HG03039 (cell line): ENCODE data around the gene CDK9.

ENCODE experiments used
- ATAC-seq: cut with Tn5 transposase; IDR thresholded peaks from one replicate; pipeline ENCODE4 v1.9.1; 2021; ENCODE audit warnings: mild to moderate bottlenecking, moderate library complexity; ENCODE audit not compliant: unreplicated experiment

The CDK9 gene

GRCh38 chr9:127801955-127802575 lies 16.2 kb downstream of the CDK9 start:
- no peak for ATAC-seq

DNA sequence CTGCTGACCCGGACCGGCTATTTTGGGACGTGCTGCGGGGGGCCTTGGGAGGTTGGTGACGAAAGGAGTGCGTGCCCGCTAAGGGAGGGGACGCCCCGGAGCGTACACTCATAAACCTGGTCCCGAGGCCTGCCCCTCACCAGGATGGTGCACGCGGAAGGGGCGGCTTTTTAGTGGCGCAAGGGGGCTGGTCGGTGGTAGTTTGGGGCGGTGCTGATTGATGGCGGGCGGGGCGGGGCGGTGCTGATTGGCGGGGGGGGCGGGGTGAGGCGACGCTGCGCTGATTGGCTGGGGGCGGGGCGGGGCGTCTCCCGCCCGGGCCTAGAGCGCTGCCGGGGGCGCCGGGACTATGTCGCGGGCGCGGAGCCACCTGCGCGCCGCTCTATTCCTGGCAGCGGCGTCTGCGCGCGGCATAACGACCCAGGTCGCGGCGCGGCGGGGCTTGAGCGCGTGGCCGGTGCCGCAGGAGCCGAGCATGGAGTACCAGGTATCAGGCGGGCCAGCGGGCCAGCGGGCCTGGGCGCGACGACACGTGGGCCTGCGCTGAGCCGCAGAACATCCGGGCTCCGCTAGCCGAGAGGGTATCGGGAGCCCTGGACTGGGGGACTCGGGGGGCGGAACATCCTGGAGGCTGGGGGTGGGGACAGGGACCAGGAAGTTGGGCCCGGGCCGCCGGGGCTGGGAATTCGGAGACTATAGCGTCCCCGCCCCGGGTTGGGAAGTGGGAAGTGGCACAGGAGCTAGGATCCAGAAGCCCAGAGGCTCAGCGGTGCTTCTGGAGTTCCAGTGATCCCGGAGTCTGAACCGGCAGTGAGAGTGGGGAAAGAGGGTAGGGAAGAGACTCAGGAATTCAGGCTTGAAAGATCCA lies 17.0 kb downstream of the CDK9 start, which contains the start of gene FPGS:
Gene FPGS (plus strand): TSS at position 307 of the 868 bp plus-strand sequence. CDS start 43 bp downstream, at position 350.
- peak; percentile 48 for ATAC-seq

DNA sequence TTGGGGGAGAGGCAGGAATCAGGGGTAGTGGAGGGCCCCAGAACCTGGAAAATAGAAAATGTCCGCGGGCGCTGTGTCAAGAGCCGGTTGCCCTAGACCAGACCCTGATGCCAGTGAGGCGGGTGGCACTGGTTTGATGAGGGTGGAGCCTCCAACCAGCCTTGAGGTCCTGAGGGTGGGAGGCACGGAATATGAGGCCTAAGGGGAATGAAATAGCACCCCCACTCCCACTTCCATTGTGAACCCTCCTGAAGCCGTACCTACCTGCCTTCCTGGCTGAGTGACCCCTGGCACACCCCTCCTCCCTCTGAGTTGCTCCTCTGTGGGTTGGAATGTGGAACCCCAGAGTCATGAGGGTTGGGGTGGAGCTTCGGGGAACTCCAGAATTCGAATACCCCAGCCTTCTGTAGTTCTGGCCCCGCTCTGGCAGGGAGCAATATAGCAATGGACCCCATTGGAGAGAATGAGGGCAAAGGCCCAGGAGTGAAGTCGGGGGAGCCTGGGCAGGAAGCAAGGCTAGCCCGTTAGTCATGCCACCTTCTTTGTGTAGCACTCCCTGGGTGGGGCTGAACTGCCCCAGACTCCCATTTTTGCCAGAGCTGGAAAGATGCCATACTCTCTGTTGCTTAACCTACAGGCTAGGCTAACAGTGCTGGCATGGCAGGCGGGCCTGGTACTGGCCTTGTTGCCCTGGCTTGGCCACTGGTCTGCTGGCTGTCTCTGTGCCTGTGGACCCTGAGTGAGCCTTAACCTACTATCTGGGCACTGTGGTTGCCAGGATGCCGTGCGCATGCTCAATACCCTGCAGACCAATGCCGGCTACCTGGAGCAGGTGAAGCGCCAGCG lies 17.9 kb downstream of the CDK9 start:
- ATAC-seq, result no peak

DNA sequence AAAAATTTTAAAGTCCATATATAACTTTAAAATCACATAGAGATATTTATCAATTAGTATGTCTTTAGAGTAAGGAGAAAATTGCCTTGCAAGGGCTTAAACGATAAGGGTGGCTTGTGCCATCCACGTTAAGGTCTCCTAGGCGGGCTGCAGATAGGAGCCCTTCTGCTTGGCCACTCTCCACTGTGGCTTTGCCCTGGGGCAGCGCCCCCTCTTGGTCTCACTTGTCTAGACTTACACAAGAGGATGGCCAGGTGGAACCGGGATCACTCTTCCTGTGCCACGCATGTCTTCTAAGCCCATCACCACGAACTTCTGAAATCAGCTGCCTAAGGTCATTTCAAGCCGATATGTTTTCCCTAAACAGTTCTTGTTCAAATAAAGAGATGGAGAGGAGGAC lies 19.8 kb downstream of the CDK9 start:
- no peak for ATAC-seq

DNA sequence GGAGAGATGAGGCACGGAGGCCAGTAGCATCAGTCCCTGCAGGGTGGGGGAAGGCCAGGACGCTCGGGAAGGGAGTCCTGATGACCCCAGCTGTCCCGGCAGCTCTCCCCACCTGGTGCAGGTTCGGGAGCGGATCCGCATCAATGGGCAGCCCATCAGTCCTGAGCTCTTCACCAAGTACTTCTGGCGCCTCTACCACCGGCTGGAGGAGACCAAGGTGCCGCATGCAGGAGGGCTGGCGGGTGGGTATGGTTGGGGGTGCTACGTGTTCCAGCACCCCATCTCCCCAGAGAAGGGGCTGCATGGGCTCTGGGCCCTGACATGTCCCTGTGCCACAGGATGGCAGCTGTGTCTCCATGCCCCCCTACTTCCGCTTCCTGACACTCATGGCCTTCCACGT lies 21.0 kb downstream of the CDK9 start:
- ATAC-seq, result no peak

- no peak for ATAC-seq
Measured at GRCh38 chr9:127808347-127809001, 22.6 kb downstream of the CDK9 start.

DNA sequence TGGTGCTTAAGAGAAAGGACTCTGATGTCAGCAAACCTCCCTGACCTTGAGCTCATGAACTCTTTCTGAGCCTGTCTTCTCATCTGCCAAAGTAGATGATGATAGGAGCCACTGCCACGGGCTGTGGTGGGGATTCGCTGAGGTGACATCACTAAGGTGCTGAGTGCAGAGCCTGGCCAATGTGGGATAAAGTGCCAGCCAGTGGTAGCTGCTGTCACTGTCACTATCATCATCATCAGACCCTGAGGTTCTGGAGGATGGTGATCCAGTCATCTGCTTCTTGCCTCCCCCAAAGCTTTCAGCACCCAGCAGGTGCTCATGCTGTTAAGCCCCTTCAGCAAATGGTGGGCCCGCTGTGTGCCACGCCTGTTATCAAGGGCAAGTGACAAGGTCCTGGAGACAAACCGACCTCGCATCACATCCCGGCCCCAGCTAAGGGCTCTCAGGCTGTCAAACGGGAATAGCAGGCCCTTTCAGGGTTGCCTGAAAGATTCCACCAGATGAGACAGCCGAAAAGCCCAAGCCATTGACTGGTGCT lies 23.2 kb downstream of the CDK9 start:
- no peak for ATAC-seq

GRCh38 chr9:127809540-127810377 lies 23.9 kb downstream of the CDK9 start:
- ATAC-seq, result no peak

DNA sequence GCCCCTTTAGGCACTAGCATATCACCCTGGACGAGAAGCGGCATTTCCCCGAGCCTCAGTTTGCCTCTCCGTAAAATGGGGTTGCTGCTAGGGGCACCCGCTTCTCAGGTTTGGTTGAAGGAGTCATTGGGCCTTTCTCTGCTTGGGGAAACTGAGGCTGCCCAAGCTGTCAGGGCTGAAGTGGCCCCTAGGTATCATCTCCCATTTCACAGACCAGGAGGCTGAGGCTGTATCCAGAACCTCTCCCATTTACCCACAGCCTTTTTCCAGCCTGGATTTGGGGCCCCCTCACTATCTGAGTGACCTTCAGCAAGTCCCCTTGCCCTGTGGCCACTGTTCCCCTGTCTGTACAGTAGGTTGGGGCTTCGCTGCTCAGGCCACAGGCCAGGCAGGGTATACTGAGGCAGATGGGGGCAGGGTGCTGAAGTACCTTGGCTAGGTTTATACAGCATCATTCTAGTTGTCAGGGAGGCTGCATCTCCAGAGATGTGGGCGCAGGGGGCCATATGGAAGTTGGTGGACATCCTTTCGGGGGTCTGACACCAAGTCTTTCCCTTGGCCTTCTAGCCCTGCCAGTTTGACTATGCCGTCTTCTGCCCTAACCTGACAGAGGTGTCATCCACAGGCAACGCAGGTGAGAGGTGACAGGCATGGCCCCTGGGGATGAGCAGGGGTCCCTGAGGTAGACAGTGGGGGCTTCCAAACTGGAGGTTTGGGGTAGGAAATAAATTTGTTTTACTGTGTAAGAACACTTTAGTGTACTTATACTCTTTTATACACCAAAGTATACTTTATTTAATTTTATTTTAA lies 24.7 kb downstream of the CDK9 start:
- ATAC-seq, result no peak

DNA sequence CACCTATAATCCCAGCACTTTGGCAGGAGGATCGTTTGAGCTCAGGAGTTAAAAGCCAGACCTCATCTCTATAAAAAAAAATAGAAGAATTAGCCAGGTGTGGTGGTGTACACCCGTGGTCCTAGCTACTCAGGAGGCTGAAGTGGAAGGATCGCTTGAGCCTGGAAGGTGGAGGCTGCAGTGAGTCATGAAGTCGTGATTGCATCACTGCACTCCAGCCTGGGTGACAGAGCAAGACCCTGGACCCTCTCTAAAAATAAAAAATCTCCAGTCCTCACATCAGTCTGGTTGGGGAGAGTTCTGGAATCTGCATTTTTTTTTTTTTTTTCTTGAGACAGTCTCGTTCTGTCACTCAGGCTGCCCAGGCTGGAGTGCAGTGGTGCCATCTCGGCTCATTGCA lies 26.2 kb downstream of the CDK9 start:
- ATAC-seq, result no peak

DNA sequence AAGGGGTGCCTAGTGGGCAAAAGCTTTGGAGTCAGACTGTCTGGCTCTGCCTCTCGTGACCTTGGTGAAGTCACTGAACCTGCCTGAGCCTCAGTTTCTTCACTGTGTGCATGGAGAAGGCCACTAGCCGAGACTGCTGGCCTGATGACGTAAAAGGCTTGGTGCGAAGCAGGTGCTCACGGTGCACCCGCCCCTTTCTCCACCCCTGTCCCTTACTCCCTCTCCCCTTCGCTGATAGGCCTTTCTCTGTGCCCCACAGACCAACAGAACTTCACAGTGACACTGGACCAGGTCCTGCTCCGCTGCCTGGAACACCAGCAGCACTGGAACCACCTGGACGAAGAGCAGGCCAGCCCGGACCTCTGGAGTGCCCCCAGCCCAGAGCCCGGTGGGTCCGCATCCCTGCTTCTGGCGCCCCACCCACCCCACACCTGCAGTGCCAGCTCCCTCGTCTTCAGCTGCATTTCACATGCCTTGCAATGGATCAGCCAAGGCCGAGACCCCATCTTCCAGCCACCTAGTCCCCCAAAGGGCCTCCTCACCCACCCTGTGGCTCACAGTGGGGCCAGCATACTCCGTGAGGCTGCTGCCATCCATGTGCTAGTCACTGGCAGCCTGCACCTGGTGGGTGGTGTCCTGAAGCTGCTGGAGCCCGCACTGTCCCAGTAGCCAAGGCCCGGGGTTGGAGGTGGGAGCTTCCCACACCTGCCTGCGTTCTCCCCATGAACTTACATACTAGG lies 27.3 kb downstream of the CDK9 start:
- no peak for ATAC-seq

DNA sequence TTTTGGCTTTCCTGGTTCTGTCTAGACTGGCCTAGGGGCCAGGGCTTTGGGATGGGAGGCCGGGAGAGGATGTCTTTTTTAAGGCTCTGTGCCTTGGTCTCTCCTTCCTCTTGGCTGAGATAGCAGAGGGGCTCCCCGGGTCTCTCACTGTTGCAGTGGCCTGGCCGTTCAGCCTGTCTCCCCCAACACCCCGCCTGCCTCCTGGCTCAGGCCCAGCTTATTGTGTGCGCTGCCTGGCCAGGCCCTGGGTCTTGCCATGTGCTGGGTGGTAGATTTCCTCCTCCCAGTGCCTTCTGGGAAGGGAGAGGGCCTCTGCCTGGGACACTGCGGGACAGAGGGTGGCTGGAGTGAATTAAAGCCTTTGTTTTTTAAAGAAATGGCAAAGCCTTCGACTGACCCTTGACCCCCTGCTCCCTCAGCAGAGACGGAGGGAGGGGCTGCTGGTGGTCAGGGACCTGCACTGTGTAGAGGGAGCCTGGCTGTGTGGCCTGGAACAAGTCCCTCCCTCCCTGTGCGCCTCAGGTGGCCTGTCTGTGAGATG lies 27.9 kb downstream of the CDK9 start:
- ATAC-seq, result no peak

- ATAC-seq, result no peak
Measured at GRCh38 chr9:127814619-127815511, 29.0 kb downstream of the CDK9 start.

DNA sequence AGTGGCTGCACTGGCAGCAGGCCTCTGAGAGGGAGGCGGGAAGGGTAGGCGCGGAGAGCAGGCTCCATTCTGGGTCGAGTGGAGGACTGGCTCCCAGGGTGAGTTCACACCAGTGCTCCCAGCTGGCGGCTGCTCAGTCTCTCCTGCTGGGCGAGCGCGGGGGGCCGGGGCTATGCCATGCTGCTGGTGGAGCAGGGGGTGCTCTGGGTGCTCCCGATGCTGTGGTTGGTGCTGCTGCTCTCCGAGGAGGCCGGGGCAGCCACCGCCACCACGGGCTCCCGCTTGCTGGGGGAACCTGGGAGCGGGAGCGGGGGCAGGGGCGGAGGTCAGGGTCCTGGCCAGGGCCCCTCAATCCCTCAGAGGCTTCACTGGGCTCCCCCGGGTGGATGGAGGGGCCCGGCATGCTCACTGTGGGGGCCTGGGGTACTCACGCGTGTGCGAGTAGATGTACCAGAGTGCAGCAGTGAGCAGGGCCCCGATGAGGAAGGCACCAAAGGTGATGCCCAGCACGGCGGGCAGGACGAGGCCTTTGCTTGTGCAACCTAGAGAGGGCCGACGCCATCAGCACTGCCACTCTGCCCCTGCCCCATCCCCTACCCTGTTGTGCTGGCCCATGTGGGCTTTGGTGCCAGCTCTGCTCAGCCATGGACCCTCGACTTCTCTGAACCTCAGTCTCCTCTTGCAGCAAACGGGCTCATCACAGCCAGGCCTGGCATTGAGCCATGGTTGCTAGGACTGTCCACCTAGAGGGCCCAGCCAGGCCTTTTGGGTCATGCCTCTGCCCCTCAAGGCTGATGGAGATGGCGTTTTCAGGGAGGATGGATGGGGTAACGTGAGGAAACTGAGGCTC lies 29.9 kb downstream of the CDK9 start:
- ATAC-seq, result no peak

- ATAC-seq, result no peak
Measured at GRCh38 chr9:127816362-127816725, 30.5 kb downstream of the CDK9 start.

DNA sequence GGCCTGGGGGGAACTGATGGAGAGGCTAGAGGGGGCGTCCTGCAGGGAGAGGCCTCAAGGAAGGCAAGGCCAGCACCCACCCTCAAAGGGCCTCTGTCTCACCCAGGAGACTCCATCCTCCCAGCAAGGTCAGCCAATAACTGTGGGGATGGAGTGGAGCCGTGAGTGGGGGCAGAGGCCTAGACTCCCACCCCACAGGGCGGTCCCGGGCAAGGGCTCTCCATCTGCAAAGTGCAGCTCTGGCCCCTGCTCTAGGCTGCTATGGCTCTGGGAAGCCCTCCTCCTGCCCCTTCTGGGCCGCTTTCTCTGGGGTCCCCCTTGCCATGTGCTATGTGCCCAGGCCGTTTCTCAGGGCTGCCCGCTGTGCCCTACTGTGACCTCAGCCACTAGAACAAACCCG lies 30.9 kb downstream of the CDK9 start:
- ATAC-seq, result no peak
